ENCODE results near the gene CHST11. TPM values are rescaled to one million over a fixed set of nuclear protein-coding genes. Genes with fewer than 3 reads are reported as not detected.

CHST11 gene
- total RNA-seq, 2 experiments from 2014 or later: 39.3 to 45.3 TPM

- CTCF ChIA-PET: no interaction called here
These were observed 235.9 kb downstream of the CHST11 start for GRCh38 chr12:104692557-104693218.

GRCh38 chr12:104693493-104693892 is 236.7 kb downstream of the CHST11 start:
- Mint-ChIP-seq H3K27me3 (ENCODE audit: low read depth) (no peaks in the 10 kb centered on the region), H3K27ac (no peak overlapping the region), H3K4me3 (no peak overlapping the region), H3K4me1 (ENCODE audit: low read depth) (peaks cover 60% of the 10 kb centered on the region), H3K9me3 (peaks cover 6% of the 10 kb centered on the region), H3K36me3 (ENCODE audit: low read depth) (peaks cover 12% of the 10 kb centered on the region)
- CTCF ChIA-PET: no interaction called here
- DNase-seq: no peak
- intact Hi-C loops (cut with micrococcal nuclease): no loop called here

More at GRCh38 chr12:104692557-104693218, 235.9 kb downstream of the CHST11 start:
- Mint-ChIP-seq H3K27ac (no peak overlapping the region), H3K4me1 (ENCODE audit: low read depth) (peaks cover 61% of the 10 kb centered on the region), H3K27me3 (ENCODE audit: low read depth) (no peaks in the 10 kb centered on the region), H3K4me3 (no peak overlapping the region), H3K9me3 (peaks cover 6% of the 10 kb centered on the region), H3K36me3 (ENCODE audit: low read depth) (peaks cover 12% of the 10 kb centered on the region)
- intact Hi-C loops (cut with micrococcal nuclease): no loop called here
- DNase-seq: no peak

DNA sequence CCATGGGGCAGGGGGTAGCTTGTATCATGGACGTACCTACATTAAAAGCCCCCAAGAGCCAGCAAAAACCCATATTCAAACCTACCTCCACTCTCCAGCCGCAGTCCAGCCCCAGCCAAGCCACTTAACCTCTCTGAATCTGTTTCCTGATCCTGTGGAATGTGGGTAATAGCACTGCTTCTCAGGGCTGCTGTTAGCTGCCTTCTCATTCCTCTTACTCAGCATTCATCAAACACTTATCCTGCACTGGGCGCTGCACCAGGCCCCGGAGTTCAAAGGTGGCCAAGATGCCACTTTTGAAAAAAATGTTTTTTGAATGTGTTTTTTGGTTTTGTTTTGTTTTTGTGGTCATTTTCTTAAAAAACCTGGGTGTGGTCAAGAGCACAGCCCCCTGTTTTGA is 237.4 kb downstream of the CHST11 start:
- Mint-ChIP-seq H3K4me1 (ENCODE audit: low read depth) (peaks cover 56% of the 10 kb centered on the region), H3K9me3 (peaks cover 6% of the 10 kb centered on the region), H3K36me3 (ENCODE audit: low read depth) (peaks cover 12% of the 10 kb centered on the region), H3K27me3 (ENCODE audit: low read depth) (no peaks in the 10 kb centered on the region), H3K27ac (peak overlapping the region; percentile 93), H3K4me3 (no peak overlapping the region)
- CTCF ChIA-PET: no interaction called here
- intact Hi-C loops (cut with micrococcal nuclease): loop anchor here (2.0 kb wide), 3 partner anchors 215 to 765 kb away; no protein-coding TSS in a partner anchor
- DNase-seq: no peak

- H3K27me3 Mint-ChIP-seq (ENCODE audit: low read depth): no peaks in the 10 kb centered on the region
These were observed 238.0 kb downstream of the CHST11 start for GRCh38 chr12:104694711-104695110.

DNA sequence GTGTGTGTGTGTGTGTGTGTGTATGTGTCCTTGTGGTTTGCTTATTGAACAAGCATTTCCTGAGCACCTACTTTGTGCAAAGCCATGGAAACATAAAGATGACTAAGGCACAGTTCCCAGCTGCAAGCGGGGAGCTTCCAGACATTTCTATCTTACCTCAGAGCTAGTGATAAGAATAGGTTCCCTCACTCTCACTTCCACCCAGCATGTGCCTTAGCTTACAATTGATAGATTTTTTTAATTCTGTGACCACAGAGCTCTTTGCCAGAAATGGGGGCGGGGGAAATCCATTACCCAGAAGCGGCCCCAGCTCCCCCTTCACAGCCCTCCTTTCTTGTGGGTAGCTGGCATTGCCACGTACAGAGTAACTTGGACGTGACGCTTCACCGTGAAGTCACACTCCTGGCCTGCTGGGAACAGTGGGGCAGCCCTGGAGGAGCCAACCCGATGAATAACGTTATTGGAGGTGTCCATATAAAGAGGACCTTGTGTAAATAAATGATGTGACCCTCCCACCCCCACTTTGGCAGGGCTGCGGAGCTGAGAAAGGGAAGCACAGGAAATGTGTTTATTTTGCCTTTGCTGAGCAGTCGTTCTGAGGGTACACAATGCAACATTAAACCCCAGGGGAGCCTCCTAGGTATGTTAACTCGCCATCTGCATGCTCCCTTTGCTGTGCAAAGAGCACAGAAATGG is 238.9 kb downstream of the CHST11 start:
- peak; percentile 97 for DNase-seq
- Mint-ChIP-seq H3K27me3 (ENCODE audit: low read depth) (no peaks in the 10 kb centered on the region), H3K4me1 (ENCODE audit: low read depth) (peaks cover 61% of the 10 kb centered on the region), H3K27ac (peak overlapping the region; percentile 93), H3K36me3 (ENCODE audit: low read depth) (peaks cover 12% of the 10 kb centered on the region), H3K4me3 (peak overlapping the region; percentile 37), H3K9me3 (peaks cover 6% of the 10 kb centered on the region)
- CTCF ChIA-PET: interaction anchor here (0.7 to 1.5 kb wide), 8 partner anchors 9 to 350 kb away, joined by 3 to 6 read pairs (median 4); no protein-coding TSS in a partner anchor
- intact Hi-C loops (cut with micrococcal nuclease): loop anchor here (1.0 to 2.0 kb wide), 13 partner anchors 8 to 767 kb away; partner anchors contain the start of gene SLC41A2

More at GRCh38 chr12:104694711-104695110, 238.0 kb downstream of the CHST11 start:
- peak overlapping the region; percentile 14 for H3K4me3 Mint-ChIP-seq
- H3K27ac Mint-ChIP-seq: peak overlapping the region; percentile 93
- peaks cover 58% of the 10 kb centered on the region for H3K4me1 Mint-ChIP-seq (ENCODE audit: low read depth)
- peaks cover 6% of the 10 kb centered on the region for H3K9me3 Mint-ChIP-seq
- peaks cover 12% of the 10 kb centered on the region for H3K36me3 Mint-ChIP-seq (ENCODE audit: low read depth)
- intact Hi-C loops (cut with micrococcal nuclease): loop anchor here (1.0 to 2.0 kb wide), 13 partner anchors 7 to 766 kb away; partner anchors contain the start of gene SLC41A2
- CTCF ChIA-PET: interaction anchor here (1.4 to 1.5 kb wide), 2 partner anchors 12 to 313 kb away, joined by 4 to 6 read pairs; no protein-coding TSS in a partner anchor
- peak; percentile 29 for DNase-seq

DNA sequence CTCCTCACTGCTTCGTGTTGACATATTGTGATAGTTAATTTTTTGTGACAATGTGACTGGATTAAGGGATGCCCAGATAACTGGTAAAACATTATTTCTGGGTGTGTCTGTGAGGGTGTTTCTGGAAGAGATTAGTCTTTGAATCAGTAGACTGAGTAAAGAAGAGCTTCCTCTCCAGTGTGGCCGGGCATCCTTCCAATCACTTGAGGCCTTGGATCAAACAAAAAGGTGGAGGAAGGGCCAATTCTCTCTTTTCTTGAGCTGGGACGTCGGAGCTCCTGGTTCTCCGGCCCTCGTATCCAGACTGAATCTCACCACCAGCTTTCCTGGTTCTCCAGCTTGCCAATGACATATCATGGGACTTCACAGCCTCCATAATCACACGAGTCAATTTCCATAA is 240.4 kb downstream of the CHST11 start:
- H3K9me3 Mint-ChIP-seq: peaks cover 6% of the 10 kb centered on the region
- no peaks in the 10 kb centered on the region for H3K27me3 Mint-ChIP-seq (ENCODE audit: low read depth)
- peaks cover 5% of the 10 kb centered on the region for H3K36me3 Mint-ChIP-seq (ENCODE audit: low read depth)
- H3K4me3 Mint-ChIP-seq: no peak overlapping the region
- intact Hi-C loops (cut with micrococcal nuclease): no loop called here
- peaks cover 54% of the 10 kb centered on the region for H3K4me1 Mint-ChIP-seq (ENCODE audit: low read depth)
- peak overlapping the region; percentile 63 for H3K27ac Mint-ChIP-seq
- CTCF ChIA-PET: interaction anchor here (1.4 kb wide), 1 partner anchor 315 kb away, joined by 3 read pairs; no protein-coding TSS in a partner anchor
- no peak for DNase-seq

- intact Hi-C loops (cut with micrococcal nuclease): loop anchor here (1.0 kb wide), 2 partner anchors 28 to 236 kb away; no protein-coding TSS in a partner anchor
- CTCF ChIA-PET: interaction anchor here (0.9 to 1.1 kb wide), 2 partner anchors 10 to 28 kb away, joined by 3 read pairs; no protein-coding TSS in a partner anchor
- no peaks in the 10 kb centered on the region for H3K27me3 Mint-ChIP-seq (ENCODE audit: low read depth)
- H3K4me1 Mint-ChIP-seq (ENCODE audit: low read depth): peaks cover 53% of the 10 kb centered on the region
- H3K9me3 Mint-ChIP-seq: no peaks in the 10 kb centered on the region
- H3K4me3 Mint-ChIP-seq: no peak overlapping the region
- H3K27ac Mint-ChIP-seq: no peak overlapping the region
- no peak for DNase-seq
- peaks cover 3% of the 10 kb centered on the region for H3K36me3 Mint-ChIP-seq (ENCODE audit: low read depth)
These were observed 242.1 kb downstream of the CHST11 start for GRCh38 chr12:104698871-104699270.

GRCh38 chr12:104699489-104700190 is 242.9 kb downstream of the CHST11 start:
- Mint-ChIP-seq H3K9me3 (no peaks in the 10 kb centered on the region), H3K4me1 (ENCODE audit: low read depth) (peaks cover 46% of the 10 kb centered on the region), H3K36me3 (ENCODE audit: low read depth) (peaks cover 3% of the 10 kb centered on the region), H3K27me3 (ENCODE audit: low read depth) (no peaks in the 10 kb centered on the region), H3K4me3 (no peak overlapping the region), H3K27ac (peak overlapping the region; percentile 60)
- peak; percentile 62 for DNase-seq
- intact Hi-C loops (cut with micrococcal nuclease): loop anchor here (1.0 kb wide), 2 partner anchors 28 to 236 kb away; no protein-coding TSS in a partner anchor
- CTCF ChIA-PET: interaction anchor here (1.1 kb wide), 1 partner anchor 29 kb away, joined by 3 read pairs; no protein-coding TSS in a partner anchor

- Mint-ChIP-seq H3K9me3 (no peaks in the 10 kb centered on the region), H3K4me1 (ENCODE audit: low read depth) (peaks cover 39% of the 10 kb centered on the region), H3K27me3 (ENCODE audit: low read depth) (no peaks in the 10 kb centered on the region), H3K36me3 (ENCODE audit: low read depth) (peaks cover 3% of the 10 kb centered on the region), H3K4me3 (no peak overlapping the region), H3K27ac (no peak overlapping the region)
- CTCF ChIA-PET: no interaction called here
- DNase-seq: no peak
- intact Hi-C loops (cut with micrococcal nuclease): no loop called here
These were observed 243.6 kb downstream of the CHST11 start for GRCh38 chr12:104700324-104700723.

DNA sequence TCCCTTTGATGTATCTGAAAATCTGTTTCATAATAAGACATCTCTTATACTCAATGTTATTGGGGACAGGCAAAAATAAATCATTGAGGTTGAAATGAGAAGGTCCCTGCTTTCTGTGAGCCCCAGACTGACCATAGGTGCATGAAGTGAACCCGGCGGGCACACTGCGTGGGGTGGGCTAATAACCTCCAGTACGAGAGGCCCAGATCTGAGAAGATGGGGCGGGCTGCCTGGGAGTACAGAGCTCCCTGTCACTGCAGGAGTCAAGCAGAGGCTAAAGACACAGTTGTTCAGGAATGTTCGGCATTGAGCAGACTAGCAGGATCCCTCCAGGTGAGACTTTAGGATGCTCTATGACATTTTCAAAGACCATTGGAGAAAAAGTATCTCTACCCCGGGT is 244.6 kb downstream of the CHST11 start:
- CTCF ChIA-PET: no interaction called here
- Mint-ChIP-seq H3K9me3 (no peaks in the 10 kb centered on the region), H3K27ac (no peak overlapping the region), H3K4me1 (ENCODE audit: low read depth) (peaks cover 35% of the 10 kb centered on the region), H3K36me3 (ENCODE audit: low read depth) (peaks cover 3% of the 10 kb centered on the region), H3K4me3 (no peak overlapping the region), H3K27me3 (ENCODE audit: low read depth) (no peaks in the 10 kb centered on the region)
- no peak for DNase-seq
- intact Hi-C loops (cut with micrococcal nuclease): no loop called here

- intact Hi-C loops (cut with micrococcal nuclease): no loop called here
- H3K27ac Mint-ChIP-seq: no peak overlapping the region
- peaks cover 36% of the 10 kb centered on the region for H3K4me1 Mint-ChIP-seq (ENCODE audit: low read depth)
- H3K4me3 Mint-ChIP-seq: no peak overlapping the region
- H3K9me3 Mint-ChIP-seq: no peaks in the 10 kb centered on the region
- CTCF ChIA-PET: no interaction called here
- no peaks in the 10 kb centered on the region for H3K27me3 Mint-ChIP-seq (ENCODE audit: low read depth)
- H3K36me3 Mint-ChIP-seq (ENCODE audit: low read depth): peaks cover 3% of the 10 kb centered on the region
- no peak for DNase-seq
These were observed 245.0 kb downstream of the CHST11 start for GRCh38 chr12:104701756-104702155.
